AG04449 (cell line): Measurements from ENCODE around the gene FSCN2.

Experiments used
- CTCF ChIA-PET: fragments of 350-600 bp; formaldehyde crosslinking; extraction: SDS; loops from one replicate; lab custom pipeline; 2021; ENCODE audit warnings: antibody characterized with exemption; lab: Yijun Ruan, JAX
- POLR2A ChIA-PET: fragments of 400-600, 350-600 bp; formaldehyde crosslinking; extraction: SDS; loops from one replicate; lab custom pipeline; 2020; ENCODE audit warnings: antibody characterized with exemption, inconsistent platforms; lab: Yijun Ruan, JAX
- DNase-seq: peaks from one replicate; pipeline ENCODE4 v3.0.0-alpha.2; 2010; ENCODE audit warnings: low read depth, low spot score
- H3K4me3 ChIP-seq: 2 replicates; pipeline ENCODE4 v1.5.1; 2011; ENCODE audit warnings: low read depth, mild to moderate bottlenecking, control low read depth, low read length
- CTCF ChIP-seq: IDR thresholded peaks from one replicate; pipeline ENCODE4 v1.5.1; 2011; ENCODE audit warnings: mild to moderate bottlenecking, moderate library complexity, low read length, control low read depth, inconsistent platforms; ENCODE audit not compliant: insufficient read depth; ENCODE audit errors: missing control alignments

Gene FSCN2

DNA sequence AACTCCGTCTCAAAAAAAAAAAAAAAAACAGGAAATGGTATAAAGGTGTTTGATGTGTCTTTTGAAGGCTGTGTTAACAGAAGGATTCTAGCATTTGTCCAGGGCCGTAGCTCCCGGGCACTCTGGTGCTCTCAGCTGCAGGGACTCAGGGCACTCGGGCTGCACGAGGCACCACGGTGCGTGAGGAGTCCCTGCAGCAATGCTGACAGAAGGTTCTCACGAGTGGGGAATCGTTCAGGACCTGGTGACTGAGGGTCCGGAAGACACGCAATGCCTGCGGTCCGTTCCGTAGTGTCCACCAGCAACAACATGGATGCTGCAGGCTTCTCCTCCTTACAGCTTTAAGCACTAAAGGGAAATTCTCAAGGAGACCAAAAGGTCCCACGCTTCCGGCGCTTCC is 36.6 kb downstream of the FSCN2 start:
- TF ChIP-seq CTCF, result no peak
- ChIA-PET POLR2A (interaction anchor here (3.8 kb wide), 1 partner anchor 11 kb away, joined by 33 read pairs; the partner anchor contains the start of gene FAAP100), CTCF (interaction anchor here (0.8 to 6.8 kb wide), 4 partner anchors 12 to 36 kb away, joined by 3 to 70 read pairs (median 29); partner anchors contain the start of gene FAAP100)
- no peak overlapping the region for H3K4me3 ChIP-seq
- no peak for DNase-seq

DNA sequence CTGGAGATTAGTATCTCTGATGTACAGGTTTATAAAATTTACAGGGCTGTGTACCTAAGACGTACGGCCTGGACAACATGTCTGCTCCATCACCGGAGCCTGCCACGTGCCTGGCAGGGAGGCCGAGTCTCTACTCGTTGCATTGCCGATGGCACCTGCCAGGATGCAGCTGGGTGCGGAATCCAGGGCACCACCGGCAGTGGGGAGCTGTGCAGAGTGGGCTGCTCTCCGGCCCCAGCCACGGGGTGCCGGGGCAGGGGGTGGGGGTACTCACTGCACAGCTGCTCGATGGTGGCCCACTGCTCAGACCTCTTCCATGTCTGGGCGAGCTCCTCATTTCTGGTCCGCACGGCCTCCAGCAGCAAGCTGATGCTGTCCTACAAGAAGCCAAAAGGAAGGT is 37.1 kb downstream of the FSCN2 start:
- H3K4me3 ChIP-seq, result no peak overlapping the region
- TF ChIP-seq CTCF, result no peak
- ChIA-PET POLR2A (interaction anchor here (3.6 to 3.8 kb wide), 2 partner anchors 12 kb away, joined by 32 to 33 read pairs; partner anchors contain the start of gene FAAP100), CTCF (interaction anchor here (0.8 to 6.8 kb wide), 4 partner anchors 13 to 36 kb away, joined by 3 to 70 read pairs (median 30); partner anchors contain the start of gene FAAP100)
- no peak for DNase-seq

- CTCF ChIA-PET, result interaction anchor here (0.8 to 6.8 kb wide), 5 partner anchors 11 to 34 kb away, joined by 4 to 70 read pairs (median 8); no protein-coding TSS in a partner anchor
- TF ChIP-seq CTCF, result no peak
- POLR2A ChIA-PET, result interaction anchor here (0.6 to 3.8 kb wide), 13 partner anchors 9 to 647 kb away, joined by 3 to 33 read pairs (median 7); partner anchors contain the start of genes ACTG1 and FAAP100
- peak; percentile 96 for DNase-seq
- peak overlapping the region; percentile 26 for H3K4me3 ChIP-seq
Observed at GRCh38 chr17:81566461-81567126, 38.4 kb downstream of the FSCN2 start.

DNA sequence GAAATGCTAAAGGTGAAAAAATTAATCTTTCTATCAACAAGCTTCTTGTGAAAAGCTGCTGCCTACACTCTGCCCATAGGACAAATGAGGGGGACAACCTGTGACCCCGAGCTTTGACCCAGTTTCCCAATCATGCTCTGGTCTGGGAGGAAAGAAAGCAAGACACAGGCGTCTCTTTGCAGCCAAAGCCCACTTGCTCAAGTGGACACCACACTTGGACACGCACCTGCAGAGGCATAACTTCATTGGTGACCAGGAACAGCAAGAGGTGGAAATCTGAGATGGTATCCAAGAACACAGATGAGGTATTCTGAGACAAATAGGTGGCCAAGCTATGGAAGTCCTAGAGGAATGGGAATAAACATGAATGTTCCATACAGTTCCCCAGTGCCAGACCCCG is 39.0 kb downstream of the FSCN2 start:
- no peak for DNase-seq
- ChIA-PET CTCF (interaction anchor here (2.0 to 6.8 kb wide), 4 partner anchors 11 to 34 kb away, joined by 7 to 70 read pairs (median 31); no protein-coding TSS in a partner anchor), POLR2A (interaction anchor here (0.6 to 3.8 kb wide), 10 partner anchors 10 to 647 kb away, joined by 3 to 33 read pairs (median 8); partner anchors contain the start of genes ACTG1 and FAAP100)
- TF ChIP-seq CTCF, result no peak
- peak overlapping the region; percentile 31 for H3K4me3 ChIP-seq

DNA sequence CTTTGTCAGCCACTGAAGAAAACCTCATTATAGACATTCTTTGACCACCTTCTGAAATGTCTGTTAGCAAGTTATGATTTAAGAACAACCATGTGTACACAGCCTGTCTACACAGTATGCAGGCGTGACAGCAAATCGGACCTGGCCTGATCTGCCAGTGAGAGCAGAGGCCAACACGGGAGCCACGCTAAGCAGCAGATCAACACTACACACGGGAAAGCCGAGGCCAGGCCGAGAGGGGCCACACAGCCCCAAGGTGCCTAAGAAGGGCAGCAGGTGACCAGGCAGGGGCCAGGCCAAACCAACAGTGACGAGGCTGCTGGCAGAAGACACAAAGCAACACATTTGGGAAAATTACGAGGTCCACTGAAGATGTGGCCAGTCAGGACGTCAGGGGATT is 40.2 kb downstream of the FSCN2 start:
- DNase-seq, result no peak
- H3K4me3 ChIP-seq, result no peak overlapping the region

More for the DNA sequence above, 40.2 kb downstream of the FSCN2 start:
- ChIA-PET CTCF (interaction anchor here (1.0 to 6.8 kb wide), 4 partner anchors 10 to 40 kb away, joined by 3 to 70 read pairs (median 29); partner anchors contain the start of gene FAAP100), POLR2A (interaction anchor here (0.7 to 3.6 kb wide), 3 partner anchors 8 to 14 kb away, joined by 4 to 32 read pairs (median 27); no protein-coding TSS in a partner anchor)
- TF ChIP-seq CTCF, result no peak
